ENCODE measurements around the gene ZBTB40. TPM values are rescaled to one million over a fixed set of nuclear protein-coding genes. Genes with fewer than 3 reads are reported as not detected.

Gene ZBTB40
- total and polyA plus RNA-seq, 4 donors = 6.6 to 19.3 (median 12.0) TPM

- ATAC-seq (ENCODE audit: insufficient read depth, low FRiP score) (no peak), DNase-seq (peak; percentile 40 to 71 (median 52))
- Histone ChIP-seq H3K27ac (ENCODE audit: low read depth in 1 of 2, low read length in 1 of 2) (no peak overlapping the region), H3K9ac (ENCODE audit: insufficient read depth in 1 of 2, low read length in 2 of 2) (peak overlapping the region in 1 of 2 donors; percentile 26), H3K9me3 (ENCODE audit: control insufficient read depth in 4 of 4, insufficient read depth in 3 of 4, low read length in 3 of 4) (no peaks in the 10 kb centered on the region), H3K4me3 (no peak overlapping the region), H3K27me3 (ENCODE audit: control insufficient read depth in 3 of 3, insufficient read depth in 3 of 3, low read length in 2 of 3) (no peaks in the 10 kb centered on the region), H3K4me1 (ENCODE audit: control insufficient read depth in 5 of 5, insufficient read depth in 5 of 5, low read length in 5 of 5) (peaks cover 0 to 27% (median 12%) of the 10 kb centered on the region in 5 donors), H3K36me3 (ENCODE audit: control insufficient read depth in 4 of 4, insufficient read depth in 4 of 4, low read length in 4 of 4) (peaks cover 4 to 34% (median 8%) of the 10 kb centered on the region in 4 donors)
- 85 to 88% methylated on average over 3 of the region's 3 CpGs for WGBS, 2 donors
- TF ChIP-seq CTCF (IDR thresholded peaks at IDR 0.05; ENCODE audit: control extremely low read depth, extremely low read depth) = no peak
Measured at GRCh38 chr1:22530715-22531114, 79.1 kb downstream of the ZBTB40 start.

- Histone ChIP-seq H3K36me3 (ENCODE audit: control insufficient read depth in 4 of 4, insufficient read depth in 4 of 4, low read length in 4 of 4) (peaks cover 4 to 31% (median 5%) of the 10 kb centered on the region in 4 donors), H3K27me3 (ENCODE audit: control insufficient read depth in 3 of 3, insufficient read depth in 3 of 3, low read length in 2 of 3) (no peaks in the 10 kb centered on the region), H3K27ac (ENCODE audit: low read depth in 1 of 2, low read length in 1 of 2) (no peak overlapping the region), H3K9ac (ENCODE audit: insufficient read depth in 1 of 2, low read length in 2 of 2) (no peak overlapping the region), H3K9me3 (ENCODE audit: control insufficient read depth in 4 of 4, insufficient read depth in 3 of 4, low read length in 3 of 4) (no peaks in the 10 kb centered on the region), H3K4me3 (no peak overlapping the region), H3K4me1 (ENCODE audit: control insufficient read depth in 5 of 5, insufficient read depth in 5 of 5, low read length in 5 of 5) (peaks cover 0 to 27% (median 12%) of the 10 kb centered on the region in 5 donors)
- TF ChIP-seq CTCF (IDR thresholded peaks at IDR 0.05; ENCODE audit: control extremely low read depth, extremely low read depth) = no peak
- DNase-seq = peak; percentile 60 to 77 (median 77)
- WGBS, 2 donors = 60 to 71% methylated on average over 6 of the region's 6 CpGs
- no peak for ATAC-seq (ENCODE audit: insufficient read depth, low FRiP score)
Measured at GRCh38 chr1:22531251-22531650, 79.6 kb downstream of the ZBTB40 start.

GRCh38 chr1:22533244-22533895 is 81.7 kb downstream of the ZBTB40 start:
- 84 to 89% methylated on average over 11 of the region's 11 CpGs for WGBS, 2 donors
- H3K27ac ChIP-seq (ENCODE audit: low read depth in 1 of 2, low read length in 1 of 2) = no peak overlapping the region
- no peaks in the 10 kb centered on the region for H3K9me3 ChIP-seq (ENCODE audit: control insufficient read depth in 4 of 4, insufficient read depth in 3 of 4, low read length in 3 of 4)
- no peak for TF ChIP-seq CTCF (IDR thresholded peaks at IDR 0.05; ENCODE audit: control extremely low read depth, extremely low read depth)
- H3K4me3 ChIP-seq = no peak overlapping the region
- peaks cover 0 to 29% (median 16%) of the 10 kb centered on the region in 5 donors for H3K4me1 ChIP-seq (ENCODE audit: control insufficient read depth in 5 of 5, insufficient read depth in 5 of 5, low read length in 5 of 5)
- H3K27me3 ChIP-seq (ENCODE audit: control insufficient read depth in 3 of 3, insufficient read depth in 3 of 3, low read length in 2 of 3) = no peaks in the 10 kb centered on the region
- H3K36me3 ChIP-seq (ENCODE audit: control insufficient read depth in 4 of 4, insufficient read depth in 4 of 4, low read length in 4 of 4) = peaks cover 0 to 14% (median 2%) of the 10 kb centered on the region in 4 donors
- DNase-seq (peak in 2 of 3 donors; percentile 38 to 41), ATAC-seq (ENCODE audit: insufficient read depth, low FRiP score) (no peak)
- H3K9ac ChIP-seq (ENCODE audit: insufficient read depth in 1 of 2, low read length in 2 of 2) = no peak overlapping the region

All from lung (tissue), 12 donors.